A172 (cell line): ENCODE results near the gene NOS3. TPM values are rescaled to one million over a fixed set of nuclear protein-coding genes. Genes with fewer than 3 reads are reported as not detected.

Experiments used
- DNase-seq: peaks from one replicate; pipeline ENCODE4 v3.0.0-alpha.2; 2015; ENCODE audit warnings: low spot score
- total RNA-seq: library from RNA; depleted of rRNA; stranded (reverse); fragments of >200 nt; shearing (Covaris generic); gene quantifications from 2 replicates; pipeline ENCODE4 v1.2.3, GENCODE V29; 2014

Gene NOS3
- total RNA-seq, 1 experiment from 2014 or later, result 0.74 TPM

DNA sequence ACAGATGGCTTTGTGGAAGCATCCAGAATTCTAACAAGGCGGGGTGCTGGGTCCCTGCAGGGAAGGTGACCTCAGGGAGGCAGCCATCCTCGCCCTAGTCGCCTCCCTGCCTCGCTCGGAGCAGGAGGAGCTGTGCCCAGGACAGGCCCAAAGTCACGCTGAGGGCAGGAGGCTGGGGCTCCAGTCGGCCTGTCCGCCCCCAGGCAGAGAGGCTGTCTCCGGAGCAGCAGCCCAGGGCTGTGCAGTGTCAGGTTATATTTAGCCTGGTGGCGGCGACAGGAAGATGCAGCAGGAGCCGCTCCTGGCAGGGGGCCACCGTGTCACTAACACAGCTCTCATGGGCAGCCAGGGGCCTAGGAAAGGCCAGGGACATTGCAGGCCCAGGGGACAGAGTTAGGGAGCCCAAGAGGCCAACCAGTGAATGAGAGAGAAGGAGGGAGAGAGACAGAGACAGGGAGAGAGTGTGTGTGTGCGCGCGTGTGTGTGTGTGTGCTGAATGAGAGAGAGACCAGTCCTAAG is 26.2 kb upstream of the NOS3 start:
- DNase-seq, result no peak

DNA sequence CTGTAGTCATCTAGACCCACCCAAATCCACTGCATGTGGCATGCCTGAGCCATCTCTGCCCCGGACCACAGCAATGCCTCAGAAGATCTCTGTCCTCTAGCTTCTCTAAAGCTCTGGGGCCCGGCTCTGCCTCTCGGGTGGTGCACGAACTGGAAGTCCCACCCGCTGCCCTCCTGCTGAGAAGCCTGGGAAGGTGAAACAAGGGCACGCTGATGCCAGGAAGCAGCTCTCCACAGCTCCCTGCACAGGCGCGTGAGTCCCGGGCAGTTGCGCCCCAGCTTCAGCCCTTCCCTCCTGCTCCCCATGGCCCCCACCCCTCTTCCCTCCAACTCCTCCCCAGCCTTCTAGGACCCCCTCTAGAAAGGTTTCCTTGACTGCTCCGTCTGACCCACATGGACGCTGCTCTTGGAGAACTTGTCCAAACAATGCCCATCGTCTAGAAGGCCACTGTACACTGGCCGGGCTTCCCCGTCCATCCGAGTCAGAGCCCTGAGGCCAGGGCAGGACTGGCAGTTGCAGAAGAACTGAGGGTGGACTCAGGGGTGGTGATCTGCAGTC is 25.5 kb upstream of the NOS3 start:
- DNase-seq, result no peak

GRCh38 chr7:150966002-150966401 is 24.8 kb upstream of the NOS3 start:
- no peak for DNase-seq

DNA sequence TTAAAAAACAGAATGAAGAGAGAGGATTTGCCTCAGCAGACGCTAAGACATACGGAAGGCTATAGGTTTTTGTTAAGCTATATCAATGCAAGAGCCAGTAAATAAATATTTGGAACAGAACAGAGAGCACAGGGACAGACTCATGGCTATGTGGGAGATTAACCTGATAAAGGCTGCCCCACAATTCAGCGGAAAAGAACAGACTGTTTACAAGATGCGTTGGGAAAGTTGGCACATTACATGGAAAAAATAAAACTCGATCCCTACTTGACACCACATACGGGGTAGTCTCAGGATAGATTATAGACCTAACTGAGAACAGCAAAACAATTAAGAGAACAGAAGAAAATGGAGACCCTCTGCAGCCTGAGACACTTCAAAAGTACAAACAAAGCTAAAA is 23.5 kb upstream of the NOS3 start:
- no peak for DNase-seq

- DNase-seq, result no peak
Measured at GRCh38 chr7:150968056-150968733, 22.6 kb upstream of the NOS3 start.

- DNase-seq, result no peak
Measured at GRCh38 chr7:150968734-150969372, 22.0 kb upstream of the NOS3 start.

DNA sequence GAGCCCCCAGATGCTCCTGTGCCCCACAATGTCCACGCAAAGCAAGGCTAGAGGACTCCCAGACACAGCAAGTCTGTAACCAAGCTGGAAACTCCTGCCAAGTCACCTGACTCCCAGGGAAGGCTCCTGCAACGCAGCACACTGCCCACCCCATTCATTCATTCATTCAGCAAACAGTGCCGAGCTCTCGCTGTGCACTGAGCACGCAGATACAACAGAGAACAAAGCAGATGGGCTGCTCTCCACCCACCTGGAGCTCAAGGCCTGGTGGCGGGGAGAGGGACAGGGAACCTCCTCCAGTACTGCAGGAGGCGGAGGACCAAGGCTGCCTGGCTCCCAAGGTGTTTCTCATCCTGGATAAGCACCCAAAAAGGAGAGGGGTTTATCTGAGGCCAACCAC is 21.3 kb upstream of the NOS3 start:
- no peak for DNase-seq

GRCh38 chr7:150970424-150970823 is 20.4 kb upstream of the NOS3 start:
- DNase-seq, result no peak

- DNase-seq, result no peak
Measured at GRCh38 chr7:150971242-150972022, 19.4 kb upstream of the NOS3 start.

GRCh38 chr7:150972023-150972468 is 18.8 kb upstream of the NOS3 start:
- DNase-seq, result no peak

DNA sequence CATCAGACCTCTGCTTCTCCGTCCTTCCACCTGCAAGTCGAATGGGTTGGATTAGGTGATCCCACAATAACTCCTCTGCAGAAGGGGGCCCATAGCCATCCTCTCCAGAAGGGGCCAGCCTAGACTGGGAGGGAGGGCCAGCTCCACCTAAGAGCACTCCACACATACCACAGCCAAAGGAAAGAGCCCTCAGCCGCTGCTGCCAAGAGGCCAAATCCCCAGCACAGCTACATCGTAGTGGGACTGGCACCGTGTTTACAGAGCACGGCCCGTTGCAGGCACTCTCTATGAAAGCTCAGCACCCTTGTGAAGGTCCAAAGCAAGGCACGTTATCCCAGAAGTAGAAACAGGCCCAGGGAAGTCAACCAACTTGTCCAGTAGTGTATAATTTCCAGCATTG is 18.1 kb upstream of the NOS3 start:
- no peak for DNase-seq

- DNase-seq, result no peak
Measured at GRCh38 chr7:150973571-150974451, 17.0 kb upstream of the NOS3 start.

DNA sequence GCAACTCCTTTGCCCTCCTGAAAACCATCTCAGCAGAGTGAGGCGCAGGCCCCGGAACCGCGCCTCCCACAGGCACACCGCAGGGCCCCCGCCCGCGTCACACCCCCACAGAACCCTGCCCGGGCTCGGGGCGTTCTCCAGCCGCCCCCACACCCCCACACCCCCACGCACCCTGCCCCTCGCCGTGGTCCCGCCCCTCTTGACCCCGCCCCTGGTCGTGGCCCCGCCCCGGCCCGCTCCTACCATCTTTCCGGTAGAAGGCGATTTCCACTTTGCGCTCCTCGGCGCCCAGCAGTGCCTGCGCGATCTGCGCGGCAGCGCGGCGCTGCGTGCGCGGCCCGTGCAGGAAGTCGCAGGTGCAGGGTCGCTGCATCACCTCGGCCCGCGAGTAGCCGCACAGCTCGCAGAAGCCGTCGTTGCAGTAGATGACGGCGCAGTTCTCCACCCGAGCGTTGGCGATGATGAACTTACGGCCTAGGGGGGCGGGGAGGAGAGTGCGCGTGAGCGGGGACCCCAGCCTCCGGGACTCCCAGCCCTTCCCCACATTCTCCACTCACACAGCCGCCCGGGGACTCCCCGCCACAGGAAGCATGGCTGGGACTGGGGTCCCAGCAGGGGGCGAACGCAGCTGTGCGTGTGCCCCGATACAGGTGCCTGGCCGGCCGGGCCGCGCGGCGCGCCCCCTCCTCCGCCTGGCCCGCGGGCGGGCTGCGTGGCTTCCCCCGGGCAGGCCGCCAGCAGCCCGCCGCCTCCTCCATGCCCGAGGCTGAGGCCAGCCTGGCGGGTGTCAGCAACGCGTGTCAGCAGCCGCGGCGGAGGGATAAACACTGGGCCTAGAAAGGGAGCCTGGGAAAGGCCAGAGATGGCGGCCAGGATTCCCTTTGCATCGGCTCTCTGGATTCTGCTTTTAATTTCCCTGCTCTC is 16.1 kb upstream of the NOS3 start:
- no peak for DNase-seq

- no peak for DNase-seq
Measured at GRCh38 chr7:150975536-150976319, 15.1 kb upstream of the NOS3 start.

- DNase-seq, result no peak
Measured at GRCh38 chr7:150976529-150977381, 14.1 kb upstream of the NOS3 start.

DNA sequence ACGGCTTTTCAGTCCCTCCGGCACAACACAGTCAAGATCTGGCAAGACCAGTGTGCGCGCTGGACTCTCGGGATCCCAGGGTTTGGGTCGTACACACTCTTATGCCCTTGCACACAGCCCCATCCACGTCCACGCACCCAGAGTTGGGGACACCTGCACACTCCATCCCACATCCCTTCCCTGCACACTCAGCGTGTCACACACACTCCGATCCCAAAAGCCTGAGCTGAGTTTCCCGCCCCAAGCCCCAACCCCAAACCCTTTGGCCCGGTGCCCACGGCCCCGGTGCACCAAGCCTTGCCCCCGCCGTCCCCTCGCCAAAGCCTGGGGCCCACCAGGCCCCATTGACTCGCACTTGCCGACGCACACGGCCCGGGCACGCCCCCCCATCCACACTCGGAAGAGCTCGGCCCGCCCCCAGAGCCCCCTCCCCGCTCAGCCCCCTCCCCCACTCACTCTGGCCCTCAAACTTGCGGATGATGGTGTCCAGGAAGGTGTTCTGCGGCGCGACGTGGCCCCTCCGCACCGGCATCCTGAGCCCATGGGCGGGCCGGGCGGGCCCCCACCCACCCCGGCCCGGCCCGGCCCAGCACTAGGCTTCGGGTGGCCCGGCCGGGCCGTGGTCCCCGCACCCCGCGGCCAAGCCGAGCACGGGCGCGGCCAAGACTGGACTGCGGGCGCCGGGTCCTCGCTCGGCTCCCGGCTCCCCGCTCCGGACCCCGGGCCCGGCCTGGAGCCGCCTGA is 13.3 kb upstream of the NOS3 start:
- DNase-seq, result no peak

DNA sequence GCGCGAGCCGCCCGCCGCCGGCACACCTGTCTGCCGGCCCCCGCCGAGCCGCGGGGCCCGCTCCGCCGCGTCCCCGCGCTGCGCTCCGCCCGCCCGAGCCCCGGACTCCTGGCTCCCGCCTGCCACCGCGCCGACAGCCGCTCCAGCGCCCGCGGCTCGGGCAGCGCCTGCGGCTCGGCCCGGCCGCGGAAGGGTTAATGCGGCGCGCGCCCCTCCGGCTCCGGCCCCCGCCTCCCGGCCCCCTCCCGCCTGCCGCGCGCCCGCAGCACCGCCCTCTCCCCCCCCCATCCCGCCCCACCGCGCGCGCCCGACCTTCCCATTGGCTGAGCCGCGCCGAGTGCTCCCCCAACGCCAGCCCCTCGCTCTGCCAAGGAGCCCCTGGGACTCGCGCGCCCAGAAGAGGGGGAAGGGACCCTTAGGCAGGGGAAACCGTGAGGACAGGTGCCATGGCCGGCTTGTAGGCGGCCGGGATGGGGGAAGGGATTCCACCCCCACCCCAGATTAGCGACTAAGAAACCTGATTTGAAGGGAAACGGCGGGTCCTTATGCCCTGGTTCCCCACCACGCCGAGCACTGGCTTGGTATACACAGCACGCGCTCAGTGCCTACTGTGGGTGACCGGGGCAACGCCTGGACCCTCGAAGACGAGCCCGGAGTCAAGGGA is 12.6 kb upstream of the NOS3 start, which contains the start of gene KCNH2:
TSS of gene KCNH2 (minus strand) at position 196 of the 664 bp plus-strand sequence. CDS start 408 bp downstream, outside the sequence.
- no peak for DNase-seq
